HG02973 (cell line): ENCODE data around the gene YEATS2.

Experiments
- ATAC-seq: cut with Tn5 transposase; IDR thresholded peaks from one replicate; pipeline ENCODE4 v1.9.1; 2021; ENCODE audit warnings: moderate library complexity; ENCODE audit not compliant: unreplicated experiment

YEATS2 gene

GRCh38 chr3:183828538-183828870 is 130.9 kb downstream of the YEATS2 start:
- ATAC-seq = no peak

- ATAC-seq = no peak
These were observed 131.9 kb downstream of the YEATS2 start for GRCh38 chr3:183829466-183829865.

DNA sequence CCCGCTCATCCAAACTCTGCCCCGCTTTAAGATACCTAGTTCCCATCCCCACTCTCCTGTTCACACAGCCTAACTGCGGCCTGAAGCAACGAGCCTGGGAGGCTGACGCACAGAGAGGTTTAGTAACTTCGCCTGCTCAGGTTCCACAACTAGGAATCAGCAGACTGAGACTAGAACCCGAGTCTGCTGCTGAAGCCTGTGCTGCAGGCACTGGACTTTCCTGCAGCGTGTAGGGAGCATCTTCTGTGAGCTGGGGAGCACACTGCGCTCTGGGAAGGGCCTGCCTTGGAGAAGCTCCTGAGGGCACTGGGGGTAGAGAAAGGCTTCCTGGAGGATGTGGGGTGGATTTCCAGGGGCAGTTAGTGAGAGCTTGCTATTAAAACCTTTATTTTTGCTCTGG is 132.6 kb downstream of the YEATS2 start:
- no peak for ATAC-seq

- no peak for ATAC-seq
These were observed 135.9 kb downstream of the YEATS2 start for GRCh38 chr3:183833516-183833915.

- no peak for ATAC-seq
These were observed 139.8 kb downstream of the YEATS2 start for GRCh38 chr3:183837390-183837789.

GRCh38 chr3:183837894-183838293 is 140.3 kb downstream of the YEATS2 start:
- ATAC-seq = no peak

DNA sequence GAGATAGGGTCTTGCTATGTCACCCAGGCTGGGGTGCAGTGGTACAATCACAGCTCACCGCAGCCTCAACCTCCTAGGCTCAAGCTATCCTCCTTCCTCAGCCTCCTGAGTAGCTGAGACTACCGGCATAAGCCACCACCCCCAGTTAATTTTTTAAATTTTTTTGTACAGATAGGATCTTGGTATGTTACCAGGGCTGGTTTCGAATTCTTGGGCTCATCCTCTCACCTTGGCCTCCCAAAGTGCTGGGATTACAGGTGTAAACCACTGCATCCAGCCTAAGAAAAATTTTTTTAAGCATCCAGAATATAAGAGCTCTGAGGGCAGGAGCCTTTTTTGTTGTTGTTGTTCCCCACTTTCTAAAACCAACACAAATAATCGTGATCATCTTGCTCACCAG is 142.2 kb downstream of the YEATS2 start:
- ATAC-seq = no peak

DNA sequence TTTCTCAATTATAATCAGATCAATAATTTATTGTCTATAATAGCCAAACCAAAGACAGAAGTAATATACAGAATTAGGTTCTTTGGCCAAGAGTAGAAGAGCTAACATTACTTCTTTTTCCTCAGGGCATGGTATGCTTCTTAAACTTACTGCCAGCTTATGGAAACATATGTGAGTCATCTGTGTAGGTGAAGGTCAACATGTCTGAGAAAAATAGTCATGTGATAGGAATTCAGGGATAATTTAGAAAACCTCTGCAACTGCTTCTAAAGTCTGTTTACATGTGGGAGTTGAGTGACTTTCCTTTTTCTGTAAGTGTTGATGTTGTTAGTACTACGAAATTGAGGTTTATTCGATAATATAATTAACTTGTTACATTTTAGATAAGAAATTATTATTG is 147.0 kb downstream of the YEATS2 start:
- ATAC-seq = no peak

DNA sequence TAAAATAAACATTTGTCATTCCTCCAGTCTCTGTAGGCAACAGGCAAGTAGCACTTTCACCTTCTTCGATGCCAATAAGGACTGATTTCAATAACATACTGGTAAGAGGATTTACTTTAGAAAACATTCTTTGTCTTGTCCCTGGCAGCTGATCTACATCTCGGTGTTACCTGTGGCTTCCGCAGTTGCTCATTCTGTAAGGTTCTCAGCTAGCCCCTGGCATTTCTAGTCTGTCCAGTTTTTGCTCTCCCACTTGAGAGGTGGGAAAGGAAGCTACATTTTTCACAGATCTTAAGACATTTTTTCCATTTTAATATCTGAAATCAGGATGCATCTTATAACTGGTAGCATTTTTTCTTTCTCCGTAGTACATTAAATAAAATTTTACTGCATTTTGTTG is 147.5 kb downstream of the YEATS2 start:
- no peak for ATAC-seq

GRCh38 chr3:183845608-183846288 is 148.2 kb downstream of the YEATS2 start:
- no peak for ATAC-seq

DNA sequence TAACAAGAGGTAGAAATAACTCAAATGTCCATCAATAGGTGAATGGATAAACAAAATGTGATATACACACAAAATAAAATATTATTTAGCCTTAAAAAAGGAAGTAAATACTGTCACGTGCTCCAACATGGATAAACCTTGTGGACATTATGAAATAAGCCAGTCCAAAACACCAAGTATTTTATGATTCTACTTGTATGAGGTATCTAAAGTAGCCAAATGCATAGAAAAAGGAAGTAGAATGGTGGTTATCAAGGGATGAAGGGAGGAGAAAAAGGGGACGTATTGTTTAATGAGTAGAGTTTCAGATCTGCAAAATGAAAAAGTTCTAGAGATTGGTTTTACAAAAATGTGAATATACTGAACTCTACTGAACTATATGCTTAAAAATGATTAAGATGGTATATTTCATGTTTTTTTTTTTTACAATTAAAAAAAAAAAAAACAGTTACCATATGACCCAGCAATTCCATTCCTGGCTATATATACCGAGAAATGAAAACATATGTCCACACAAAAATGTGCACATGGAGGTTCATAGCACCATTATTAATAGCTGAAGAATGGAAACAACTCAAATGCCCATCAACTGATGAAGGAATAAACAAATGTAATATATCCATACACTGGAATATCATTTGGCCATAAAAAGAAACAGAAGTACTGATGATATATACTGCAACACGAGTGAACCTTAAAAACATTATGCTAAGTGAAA is 156.9 kb downstream of the YEATS2 start:
- ATAC-seq = no peak

DNA sequence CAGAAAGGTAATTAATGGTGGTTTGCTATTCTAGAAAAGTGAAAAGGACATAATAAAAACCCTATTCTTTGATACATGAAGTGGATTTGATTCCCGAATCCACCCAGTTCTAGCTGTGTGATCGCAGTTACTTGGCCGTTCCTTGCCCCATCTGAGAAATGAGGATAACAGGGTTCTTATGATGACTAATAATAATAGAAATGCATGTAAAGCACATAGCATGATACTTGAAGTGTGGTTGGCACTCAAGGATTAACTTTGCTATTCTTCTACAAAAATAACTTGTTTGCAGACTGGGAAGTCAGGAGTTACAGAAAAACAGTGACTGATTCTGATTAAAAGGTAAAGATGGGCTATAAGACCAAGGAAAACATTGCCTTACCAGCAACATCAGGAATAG is 160.3 kb downstream of the YEATS2 start:
- no peak for ATAC-seq
